IPS-20b (cell line): ENCODE results near the gene SRGAP3.

Experiments used
- H3K27ac ChIP-seq: one replicate; pipeline ENCODE4 v1.5.1; 2013; ENCODE audit warnings: low read length
- H3K27me3 ChIP-seq: 2 replicates; pipeline ENCODE4 v1.6.1; 2013; ENCODE audit warnings: mild to moderate bottlenecking, low read length, inconsistent platforms; ENCODE audit not compliant: insufficient read depth
- H3K36me3 ChIP-seq: 2 replicates; pipeline ENCODE4 v1.6.1; 2013; ENCODE audit warnings: low read depth, mild to moderate bottlenecking, inconsistent platforms, low read length, moderate library complexity; ENCODE audit not compliant: insufficient read depth
- H3K4me1 ChIP-seq: 2 replicates; pipeline ENCODE4 v1.6.1; 2013; ENCODE audit warnings: mild to moderate bottlenecking, control low read depth, inconsistent platforms, low read length, moderate library complexity; ENCODE audit not compliant: insufficient read depth
- H3K4me3 ChIP-seq: 2 replicates; pipeline ENCODE4 v1.5.1; 2013; ENCODE audit warnings: mild to moderate bottlenecking, low read length, inconsistent platforms
- H3K9ac ChIP-seq: 2 replicates; pipeline ENCODE4 v1.6.1; 2013; ENCODE audit warnings: low read depth, mild to moderate bottlenecking, inconsistent platforms, low read length, moderate library complexity
- H3K9me3 ChIP-seq: 2 replicates; pipeline ENCODE4 v1.6.1; 2013; ENCODE audit warnings: mild to moderate bottlenecking, low read depth, low read length, inconsistent platforms; ENCODE audit not compliant: insufficient read depth

Gene SRGAP3

DNA sequence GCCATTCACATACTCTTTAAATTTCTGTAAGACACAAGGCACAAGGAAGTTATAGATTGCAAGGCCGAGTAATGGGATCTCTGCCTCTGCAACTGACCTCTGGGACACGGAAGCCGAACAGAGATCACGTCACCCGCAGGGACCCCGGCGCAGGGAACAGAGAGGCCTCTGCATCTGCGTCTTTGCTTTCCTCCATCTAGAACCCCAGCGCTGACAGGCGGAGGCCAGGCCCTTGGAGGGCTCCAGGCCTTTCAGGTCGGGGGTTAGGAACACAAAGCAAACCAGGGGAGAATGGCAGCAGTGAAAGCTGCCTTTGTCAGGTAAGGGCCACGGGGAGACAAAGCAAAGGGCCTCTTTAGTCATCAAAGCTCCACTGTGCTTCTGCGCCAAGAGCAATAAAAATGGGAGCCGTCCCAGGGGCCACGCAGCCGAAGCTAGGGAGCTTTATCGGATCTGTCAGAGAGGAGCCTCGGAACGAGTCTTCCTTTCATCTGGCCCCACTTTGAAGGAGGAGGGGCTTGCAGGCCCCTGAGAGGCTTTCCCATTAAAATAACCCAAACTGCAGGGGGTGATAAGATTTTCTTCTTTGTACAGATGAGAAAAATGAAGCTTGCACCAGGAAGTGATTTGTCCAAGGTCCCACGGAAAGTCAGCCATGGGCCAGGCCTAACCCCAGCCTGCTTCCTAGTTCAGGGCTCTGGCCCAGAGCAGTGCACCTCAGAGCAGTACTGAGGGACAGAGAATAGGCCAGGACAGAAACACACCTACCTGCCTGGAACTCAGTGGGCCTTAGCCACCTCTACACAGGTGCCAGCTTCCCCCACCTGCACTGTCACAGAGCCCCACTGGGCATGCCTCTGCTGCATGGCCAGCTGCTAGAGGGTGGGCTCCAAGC is 201.7 kb downstream of the SRGAP3 start:
- Histone ChIP-seq H3K27me3 (no peaks in the 10 kb centered on the region), H3K4me1 (no peaks in the 10 kb centered on the region), H3K27ac (no peak overlapping the region), H3K4me3 (no peak overlapping the region), H3K9me3 (no peaks in the 10 kb centered on the region), H3K9ac (no peak overlapping the region), H3K36me3 (0 out of 2 replicates have a peak, but pooled peaks cover 4% of the 10 kb centered on the region)

DNA sequence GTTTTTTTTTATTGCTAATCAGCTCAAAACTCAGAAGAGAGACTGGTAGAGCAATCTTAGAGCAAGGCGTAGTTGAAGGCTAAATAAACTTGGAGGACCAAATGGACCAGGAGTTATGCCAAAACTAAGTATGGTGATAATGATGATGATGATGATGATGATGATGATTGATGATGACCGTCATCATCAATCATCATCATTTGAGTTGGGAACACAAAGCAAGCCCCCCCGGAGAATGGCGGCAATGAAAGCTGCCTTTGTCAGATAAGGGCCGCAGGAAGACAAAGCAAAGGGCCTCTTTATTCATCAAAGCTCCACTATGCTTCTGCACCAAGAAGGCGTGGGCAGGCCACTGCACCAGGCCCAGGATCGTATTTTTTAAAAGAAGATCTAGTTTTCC is 204.1 kb downstream of the SRGAP3 start:
- H3K27me3 ChIP-seq, result no peaks in the 10 kb centered on the region
- no peaks in the 10 kb centered on the region for H3K4me1 ChIP-seq
- no peak overlapping the region for H3K4me3 ChIP-seq
- H3K27ac ChIP-seq, result no peak overlapping the region
- no peaks in the 10 kb centered on the region for H3K9me3 ChIP-seq
- H3K36me3 ChIP-seq, result 0 out of 2 replicates have a peak, but pooled peaks cover 4% of the 10 kb centered on the region
- H3K9ac ChIP-seq, result no peak overlapping the region

DNA sequence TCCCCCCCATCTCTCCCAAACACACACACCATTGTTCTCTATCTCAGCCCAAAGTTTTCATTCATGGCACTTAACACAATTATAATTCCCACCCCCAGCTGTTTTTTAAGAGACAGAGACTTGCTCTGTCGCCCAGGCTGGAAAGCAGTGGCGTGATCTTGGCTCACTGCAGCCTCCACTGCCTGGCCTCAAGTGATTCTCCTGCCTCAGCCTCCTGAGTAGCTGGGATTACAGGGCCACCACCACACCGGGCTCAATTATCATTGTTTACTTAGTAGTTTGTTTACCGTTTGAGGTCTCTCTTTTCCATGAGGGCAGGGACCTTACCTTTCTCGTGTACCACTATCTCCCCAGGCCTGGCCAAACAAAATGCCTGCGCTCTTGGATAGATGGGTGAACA is 206.4 kb downstream of the SRGAP3 start:
- Histone ChIP-seq H3K9me3 (no peaks in the 10 kb centered on the region), H3K27ac (no peak overlapping the region), H3K36me3 (no peaks in the 10 kb centered on the region), H3K27me3 (no peaks in the 10 kb centered on the region), H3K4me3 (no peak overlapping the region), H3K4me1 (no peaks in the 10 kb centered on the region), H3K9ac (no peak overlapping the region)

GRCh38 chr3:9041626-9042025 is 207.8 kb downstream of the SRGAP3 start:
- no peak overlapping the region for H3K4me3 ChIP-seq
- H3K9ac ChIP-seq, result no peak overlapping the region
- H3K27ac ChIP-seq, result no peak overlapping the region
- H3K36me3 ChIP-seq, result no peaks in the 10 kb centered on the region
- H3K4me1 ChIP-seq, result no peaks in the 10 kb centered on the region
- H3K9me3 ChIP-seq, result no peaks in the 10 kb centered on the region
- H3K27me3 ChIP-seq, result no peaks in the 10 kb centered on the region

GRCh38 chr3:9040996-9041395 is 208.4 kb downstream of the SRGAP3 start:
- Histone ChIP-seq H3K27me3 (no peaks in the 10 kb centered on the region), H3K4me3 (no peak overlapping the region), H3K27ac (no peak overlapping the region), H3K36me3 (no peaks in the 10 kb centered on the region), H3K9ac (no peak overlapping the region), H3K9me3 (no peaks in the 10 kb centered on the region), H3K4me1 (peaks cover 4% of the 10 kb centered on the region; the same call in 1 of the 2 replicates)

- H3K27me3 ChIP-seq, result no peaks in the 10 kb centered on the region
- no peak overlapping the region for H3K9ac ChIP-seq
- no peak overlapping the region for H3K4me3 ChIP-seq
- H3K36me3 ChIP-seq, result no peaks in the 10 kb centered on the region
- H3K27ac ChIP-seq, result no peak overlapping the region
- peaks cover 5% of the 10 kb centered on the region; the same call in 1 of the 2 replicates for H3K4me1 ChIP-seq
- H3K9me3 ChIP-seq, result no peaks in the 10 kb centered on the region
Observed at GRCh38 chr3:9037144-9037711, 212.2 kb downstream of the SRGAP3 start.

DNA sequence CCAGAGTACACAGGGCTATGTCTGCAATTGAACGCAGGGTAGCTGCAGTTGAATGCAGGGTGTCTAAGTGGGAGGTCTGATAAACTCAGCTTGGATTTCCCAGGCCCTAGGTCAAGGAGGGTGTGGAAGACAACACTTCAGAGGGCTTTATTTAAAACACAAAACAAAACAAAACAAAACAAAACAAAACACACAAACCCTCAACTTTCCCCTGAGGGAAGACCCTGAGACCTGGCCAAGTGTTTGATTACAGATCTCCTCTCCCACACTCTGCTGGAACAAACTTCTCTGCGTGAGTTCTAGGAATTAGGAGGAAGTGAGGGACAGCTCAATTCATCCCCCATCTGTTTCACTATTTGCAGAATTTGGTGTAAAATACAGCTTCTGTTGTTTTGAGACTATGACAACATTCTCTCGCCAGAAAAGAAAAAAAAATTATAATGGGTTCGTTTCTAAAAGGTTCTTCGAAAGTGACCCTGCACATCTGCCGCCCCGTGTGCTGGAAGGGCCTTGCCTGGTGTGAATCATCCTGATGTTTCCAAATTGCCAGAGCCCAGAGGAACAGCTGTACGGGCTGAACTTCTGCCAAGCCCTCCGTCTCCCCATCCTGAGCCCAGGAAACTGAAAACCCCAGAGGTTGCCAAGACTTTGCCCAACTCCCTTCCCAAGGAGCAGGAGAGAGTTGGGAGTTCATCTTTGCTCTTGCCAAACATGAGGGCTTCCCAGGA is 212.9 kb downstream of the SRGAP3 start:
- no peaks in the 10 kb centered on the region for H3K36me3 ChIP-seq
- H3K4me3 ChIP-seq, result no peak overlapping the region
- no peaks in the 10 kb centered on the region for H3K9me3 ChIP-seq
- H3K9ac ChIP-seq, result no peak overlapping the region
- no peaks in the 10 kb centered on the region for H3K27me3 ChIP-seq
- peaks cover 5% of the 10 kb centered on the region; the same call in 1 of the 2 replicates for H3K4me1 ChIP-seq
- H3K27ac ChIP-seq, result no peak overlapping the region

DNA sequence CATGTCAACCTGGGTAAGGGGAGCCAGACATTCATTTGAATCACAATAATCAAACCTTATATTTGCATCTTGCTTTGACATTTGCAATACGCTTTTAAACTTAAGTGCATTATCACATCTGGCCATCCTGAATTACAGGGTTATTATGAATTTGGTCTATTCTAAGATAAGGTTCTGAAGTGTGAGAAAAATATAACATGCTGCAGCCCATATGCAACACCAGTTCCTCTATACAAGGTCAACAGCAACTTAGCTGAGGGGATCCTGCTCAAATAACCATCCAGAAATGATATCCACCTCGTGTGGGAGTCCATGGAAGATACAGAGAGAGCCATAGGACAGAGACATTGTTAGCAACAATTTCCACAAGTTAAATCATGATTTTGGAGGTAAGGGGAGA is 213.5 kb downstream of the SRGAP3 start:
- no peak overlapping the region for H3K27ac ChIP-seq
- H3K9me3 ChIP-seq, result no peaks in the 10 kb centered on the region
- H3K36me3 ChIP-seq, result no peaks in the 10 kb centered on the region
- H3K27me3 ChIP-seq, result no peaks in the 10 kb centered on the region
- no peak overlapping the region for H3K9ac ChIP-seq
- peaks cover 5% of the 10 kb centered on the region; the same call in 1 of the 2 replicates for H3K4me1 ChIP-seq
- no peak overlapping the region for H3K4me3 ChIP-seq

DNA sequence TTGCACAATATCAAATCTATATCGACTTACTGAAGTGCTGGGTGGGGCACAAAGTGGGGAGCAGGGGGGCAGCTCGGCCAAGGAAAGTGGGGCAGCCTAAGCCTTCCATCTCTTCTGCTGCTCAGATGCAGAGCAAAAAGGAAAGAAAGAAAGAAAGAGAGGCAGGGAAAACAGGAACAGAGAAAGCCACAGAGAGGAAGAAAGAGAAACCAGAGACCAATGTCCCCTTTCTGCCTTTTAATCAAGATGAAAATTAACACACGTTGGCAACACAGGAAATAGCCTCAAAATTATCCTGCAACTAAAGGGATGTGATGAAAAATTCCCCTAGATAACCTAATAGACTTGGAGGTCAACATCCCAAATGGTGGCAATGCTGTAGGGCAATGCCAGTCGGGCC is 214.0 kb downstream of the SRGAP3 start:
- Histone ChIP-seq H3K9me3 (no peaks in the 10 kb centered on the region), H3K27me3 (no peaks in the 10 kb centered on the region), H3K27ac (no peak overlapping the region), H3K4me1 (peaks cover 5% of the 10 kb centered on the region; the same call in 1 of the 2 replicates), H3K4me3 (no peak overlapping the region), H3K9ac (no peak overlapping the region), H3K36me3 (no peaks in the 10 kb centered on the region)

- no peak overlapping the region for H3K4me3 ChIP-seq
- H3K4me1 ChIP-seq, result peaks cover 5% of the 10 kb centered on the region; the same call in 1 of the 2 replicates
- H3K9ac ChIP-seq, result no peak overlapping the region
- no peaks in the 10 kb centered on the region for H3K36me3 ChIP-seq
- H3K9me3 ChIP-seq, result no peaks in the 10 kb centered on the region
- no peaks in the 10 kb centered on the region for H3K27me3 ChIP-seq
- H3K27ac ChIP-seq, result no peak overlapping the region
Observed at GRCh38 chr3:9033867-9034266, 215.6 kb downstream of the SRGAP3 start.

DNA sequence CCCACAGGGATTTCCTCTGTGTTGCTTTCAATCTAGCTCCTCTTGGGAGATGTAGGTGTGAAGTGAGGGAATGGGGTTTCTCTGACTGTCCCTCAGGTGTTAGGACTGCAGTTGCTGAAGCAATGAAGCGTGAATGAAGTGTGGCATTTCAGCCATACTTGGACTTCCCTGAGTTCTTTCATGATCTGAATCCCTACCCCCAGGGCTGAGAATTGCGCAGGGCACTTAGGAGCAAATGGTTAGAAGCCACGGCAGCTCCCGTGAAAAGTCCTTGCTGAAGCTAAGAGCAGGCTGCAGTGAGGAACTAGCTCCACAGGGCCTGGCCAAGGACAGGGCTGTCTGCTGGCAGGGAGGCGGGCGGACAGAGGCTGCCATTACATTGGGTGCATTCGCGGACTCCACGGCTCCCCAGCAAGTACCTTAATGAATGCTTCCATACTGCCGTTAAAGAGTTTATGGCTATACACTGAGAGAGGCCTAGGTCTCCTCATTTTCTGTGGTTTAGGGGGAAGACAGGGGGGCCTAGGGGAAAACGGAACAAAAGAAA is 217.1 kb downstream of the SRGAP3 start:
- no peaks in the 10 kb centered on the region for H3K9me3 ChIP-seq
- H3K27ac ChIP-seq, result no peak overlapping the region
- H3K36me3 ChIP-seq, result no peaks in the 10 kb centered on the region
- no peaks in the 10 kb centered on the region for H3K27me3 ChIP-seq
- H3K4me3 ChIP-seq, result no peak overlapping the region
- H3K4me1 ChIP-seq, result peaks cover 5% of the 10 kb centered on the region; the same call in 1 of the 2 replicates
- no peak overlapping the region for H3K9ac ChIP-seq
